Measurements from ENCODE around the gene SPEN. TPM values are rescaled to one million over a fixed set of nuclear protein-coding genes. Genes with fewer than 3 reads are reported as not detected.
"Not testable (repeated sequence)": the region's sequence is repeated elsewhere in the genome, so short reads cannot be mapped to it uniquely, and the experiment has no call there.

SPEN gene
- total and polyA plus RNA-seq, 2 of the 13 experiments (the other 11 are each of a cell fraction or from before 2014, with no cell fraction given) = 4.8 to 14.0 TPM

GRCh38 chr1:15836511-15836771, 11.1 kb upstream of the SPEN start:
- H4K20me1 ChIP-seq (ENCODE audit: insufficient read depth, low read length); intact Hi-C loops (cut with micrococcal nuclease; ENCODE audit: unreplicated experiment); DNase-seq (ENCODE audit: low spot score); H2AFZ ChIP-seq (ENCODE audit: low read length); H3K36me3 ChIP-seq (replicated peaks in 1 of 2; ENCODE audit: control insufficient read depth in 1 of 2, insufficient read depth in 2 of 2, low read length in 2 of 2); H3K9me3 ChIP-seq (ENCODE audit: low read length); in situ Hi-C loops (cut with HindIII; ENCODE audit: extremely low pct_ligation_motif_present, low pct_unique_long_range_greater_than_20kb); CTCF ChIA-PET (ENCODE audit: low intra/inter-chr PET ratio, low total read pairs); H3K27me3 ChIP-seq (ENCODE audit: control insufficient read depth in 1 of 2, insufficient read depth in 2 of 2, low read length in 2 of 2); BruUV-seq (replicated peaks); ATAC-seq; FAIRE-seq: not testable (repeated sequence)
- Histone ChIP-seq H3K4me3 (replicated peaks in 1 of 3; ENCODE audit: insufficient read depth in 1 of 3, low read depth in 2 of 3, low read length in 3 of 3) (peak overlapping the region in 2 of 3 experiments; percentile 33 to 75; a peak in 3 of 6 replicates), H3K79me2 (ENCODE audit: insufficient read depth, low read length) (peaks cover 16% of the 10 kb centered on the region), H3K4me2 (ENCODE audit: low read depth, low read length) (peak overlapping the region; percentile 93), H3K9ac (ENCODE audit: insufficient read depth, low read depth, low read length) (peak overlapping the region; percentile 98), H3K27ac (ENCODE audit: extremely low read length, insufficient read depth, low read length) (peak overlapping the region; percentile 100), H3K4me1 (ENCODE audit: insufficient read depth, low read length) (peaks cover 37% of the 10 kb centered on the region)
- POLR2A ChIA-PET = interaction anchor here (1.0 to 4.2 kb wide), 4 partner anchors 10 to 36 kb away, joined by 3 to 64 read pairs (median 16); partner anchors contain the start of gene SPEN
- 98% methylated on average over 14 of the region's 14 CpGs for WGBS (ENCODE audit: low lambda C conversion rate)
- TF ChIP-seq ZNF713 (CRISPR knock-in tag; IDR thresholded peaks at IDR 0.05) (0 out of 2 replicates have a peak, but pooled peaks have one; percentile 76), ZBTB42 (CRISPR knock-in tag; IDR thresholded peaks at IDR 0.05) (0 out of 2 replicates have a peak, but pooled peaks have one; percentile 68), STAT6 (CRISPR knock-in tag; IDR thresholded peaks at IDR 0.05; ENCODE audit: borderline replicate concordance) (0 out of 2 replicates have a peak, but pooled peaks have one; percentile 5)
